ENCODE data around the gene ABAT. TPM values are rescaled to one million over a fixed set of nuclear protein-coding genes. Genes with fewer than 3 reads are reported as not detected.

The ABAT gene
- total RNA-seq, 1 experiment from 2014 or later, result 4.7 TPM

DNA sequence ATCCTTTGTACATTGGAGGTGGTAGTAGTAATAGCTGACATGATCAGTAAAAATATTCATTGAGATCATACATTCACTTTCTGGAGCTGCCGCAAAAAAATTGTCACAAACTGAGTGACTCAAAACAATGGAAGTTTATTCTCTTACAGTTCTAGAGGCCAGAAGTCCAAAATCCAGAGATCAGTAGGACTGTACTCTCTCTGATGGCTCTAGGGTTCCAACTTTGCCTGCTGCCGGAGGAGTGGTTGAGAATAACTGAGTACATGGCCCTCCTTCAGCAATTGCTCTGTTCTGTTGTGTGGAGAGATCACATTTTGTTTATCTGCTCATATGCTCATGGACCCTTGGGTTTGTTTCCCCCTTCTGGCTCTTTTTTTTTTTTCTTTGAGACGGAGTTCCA, 23.5 kb downstream of the ABAT start:
- Histone ChIP-seq H3K4me1 (ENCODE audit: control insufficient read depth in 1 of 2, insufficient read depth in 2 of 2, low read length in 2 of 2) (no peaks in the 10 kb centered on the region), H3K79me2 (ENCODE audit: insufficient read depth, low read length) (no peaks in the 10 kb centered on the region), H4K20me1 (ENCODE audit: insufficient read depth) (no peaks in the 10 kb centered on the region), H3K36me3 (ENCODE audit: control insufficient read depth in 1 of 2, insufficient read depth in 2 of 2, low read length in 2 of 2) (no peaks in the 10 kb centered on the region), H3K9me2 (ENCODE audit: insufficient read depth) (no peaks in the 10 kb centered on the region), H3K27me3 (ENCODE audit: insufficient read depth, low read length) (no peaks in the 10 kb centered on the region), H3K4me3 (replicated peaks in 1 of 2; ENCODE audit: low read depth in 1 of 2, low read length in 2 of 2) (no peak overlapping the region), H3K4me2 (ENCODE audit: low read length) (no peak overlapping the region), H2AFZ (ENCODE audit: low read depth, low read length, poor library complexity, severe bottlenecking) (no peak overlapping the region), H3K9me3 (ENCODE audit: control insufficient read depth in 1 of 2, insufficient read depth in 1 of 2, low read depth in 1 of 2, low read length in 2 of 2) (no peaks in the 10 kb centered on the region), H3K9ac (ENCODE audit: low read length) (no peak overlapping the region), H3K27ac (ENCODE audit: low read depth, low read length) (no peak overlapping the region)
- ChIA-PET CTCF (no interaction called here), POLR2A (no interaction called here), RAD21 (ENCODE audit: low non-redundant PET in 1 of 2, low total read pairs in 2 of 2, uncharacterized antibody in 2 of 2, unreplicated experiment in 2 of 2) (no interaction called here)
- intact Hi-C loops (cut with micrococcal nuclease), result no loop called here
- BruUV-seq (replicated peaks), result no TSS peak
- TF ChIP-seq, protein P1, sequence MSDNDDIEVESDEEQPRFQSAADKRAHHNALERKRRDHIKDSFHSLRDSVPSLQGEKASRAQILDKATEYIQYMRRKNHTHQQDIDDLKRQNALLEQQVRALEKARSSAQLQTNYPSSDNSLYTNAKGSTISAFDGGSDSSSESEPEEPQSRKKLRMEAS (IDR thresholded peaks at IDR 0.05), result no peak
- TF ChIP-seq, protein P2, sequence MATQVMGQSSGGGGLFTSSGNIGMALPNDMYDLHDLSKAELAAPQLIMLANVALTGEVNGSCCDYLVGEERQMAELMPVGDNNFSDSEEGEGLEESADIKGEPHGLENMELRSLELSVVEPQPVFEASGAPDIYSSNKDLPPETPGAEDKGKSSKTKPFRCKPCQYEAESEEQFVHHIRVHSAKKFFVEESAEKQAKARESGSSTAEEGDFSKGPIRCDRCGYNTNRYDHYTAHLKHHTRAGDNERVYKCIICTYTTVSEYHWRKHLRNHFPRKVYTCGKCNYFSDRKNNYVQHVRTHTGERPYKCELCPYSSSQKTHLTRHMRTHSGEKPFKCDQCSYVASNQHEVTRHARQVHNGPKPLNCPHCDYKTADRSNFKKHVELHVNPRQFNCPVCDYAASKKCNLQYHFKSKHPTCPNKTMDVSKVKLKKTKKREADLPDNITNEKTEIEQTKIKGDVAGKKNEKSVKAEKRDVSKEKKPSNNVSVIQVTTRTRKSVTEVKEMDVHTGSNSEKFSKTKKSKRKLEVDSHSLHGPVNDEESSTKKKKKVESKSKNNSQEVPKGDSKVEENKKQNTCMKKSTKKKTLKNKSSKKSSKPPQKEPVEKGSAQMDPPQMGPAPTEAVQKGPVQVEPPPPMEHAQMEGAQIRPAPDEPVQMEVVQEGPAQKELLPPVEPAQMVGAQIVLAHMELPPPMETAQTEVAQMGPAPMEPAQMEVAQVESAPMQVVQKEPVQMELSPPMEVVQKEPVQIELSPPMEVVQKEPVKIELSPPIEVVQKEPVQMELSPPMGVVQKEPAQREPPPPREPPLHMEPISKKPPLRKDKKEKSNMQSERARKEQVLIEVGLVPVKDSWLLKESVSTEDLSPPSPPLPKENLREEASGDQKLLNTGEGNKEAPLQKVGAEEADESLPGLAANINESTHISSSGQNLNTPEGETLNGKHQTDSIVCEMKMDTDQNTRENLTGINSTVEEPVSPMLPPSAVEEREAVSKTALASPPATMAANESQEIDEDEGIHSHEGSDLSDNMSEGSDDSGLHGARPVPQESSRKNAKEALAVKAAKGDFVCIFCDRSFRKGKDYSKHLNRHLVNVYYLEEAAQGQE (IDR thresholded peaks at IDR 0.05; ENCODE audit: low read depth), result no peak
- TF ChIP-seq CEBPB (IDR thresholded peaks at IDR 0.05; ENCODE audit: low read depth), result no peak
- no peak for TF ChIP-seq EZH2 (IDR thresholded peaks at IDR 0.05)
- no peak for TF ChIP-seq POLR2A (IDR thresholded peaks at IDR 0.05; ENCODE audit: borderline replicate concordance, extremely low read depth, insufficient read depth, insufficient read length)
- TF ChIP-seq SP1 (IDR thresholded peaks at IDR 0.05; ENCODE audit: low read depth), result no peak
- no peak for TF ChIP-seq ZNF274 (IDR thresholded peaks at IDR 0.05; ENCODE audit: low read depth, low read length)
- no peak for TF ChIP-seq ZFX (IDR thresholded peaks at IDR 0.05)
- TF ChIP-seq JUND (IDR thresholded peaks at IDR 0.05), result no peak
- no peak for TF ChIP-seq CBX3 (IDR thresholded peaks at IDR 0.05; ENCODE audit: low read depth)
- no peak for TF ChIP-seq FOSL1 (IDR thresholded peaks at IDR 0.05; ENCODE audit: low read depth)
- ATAC-seq, result no peak
- no peak for DNase-seq (ENCODE audit: low read depth, low spot score)
